M059J (cell line): ENCODE results near the gene PDE6C. TPM values are rescaled to one million over a fixed set of nuclear protein-coding genes. Genes with fewer than 3 reads are reported as not detected.
A peak's percentile ranks its signal among the peaks of the same experiment; 100 is the strongest.
"Not testable (repeated sequence)": the region's sequence is repeated elsewhere in the genome, so short reads cannot be mapped to it uniquely, and the experiment has no call there.

Experiments used
- DNase-seq: peaks from one replicate; pipeline ENCODE4 v3.0.0-alpha.2; 2012; ENCODE audit warnings: low read depth
- total RNA-seq: library from RNA; depleted of rRNA; stranded (reverse); fragments of >200 nt; shearing (Covaris generic); gene quantifications from 2 replicates; pipeline ENCODE4 v1.2.3, GENCODE V29; 2014

The PDE6C gene
- total RNA-seq, 1 experiment from 2014 or later, result not detected

DNA sequence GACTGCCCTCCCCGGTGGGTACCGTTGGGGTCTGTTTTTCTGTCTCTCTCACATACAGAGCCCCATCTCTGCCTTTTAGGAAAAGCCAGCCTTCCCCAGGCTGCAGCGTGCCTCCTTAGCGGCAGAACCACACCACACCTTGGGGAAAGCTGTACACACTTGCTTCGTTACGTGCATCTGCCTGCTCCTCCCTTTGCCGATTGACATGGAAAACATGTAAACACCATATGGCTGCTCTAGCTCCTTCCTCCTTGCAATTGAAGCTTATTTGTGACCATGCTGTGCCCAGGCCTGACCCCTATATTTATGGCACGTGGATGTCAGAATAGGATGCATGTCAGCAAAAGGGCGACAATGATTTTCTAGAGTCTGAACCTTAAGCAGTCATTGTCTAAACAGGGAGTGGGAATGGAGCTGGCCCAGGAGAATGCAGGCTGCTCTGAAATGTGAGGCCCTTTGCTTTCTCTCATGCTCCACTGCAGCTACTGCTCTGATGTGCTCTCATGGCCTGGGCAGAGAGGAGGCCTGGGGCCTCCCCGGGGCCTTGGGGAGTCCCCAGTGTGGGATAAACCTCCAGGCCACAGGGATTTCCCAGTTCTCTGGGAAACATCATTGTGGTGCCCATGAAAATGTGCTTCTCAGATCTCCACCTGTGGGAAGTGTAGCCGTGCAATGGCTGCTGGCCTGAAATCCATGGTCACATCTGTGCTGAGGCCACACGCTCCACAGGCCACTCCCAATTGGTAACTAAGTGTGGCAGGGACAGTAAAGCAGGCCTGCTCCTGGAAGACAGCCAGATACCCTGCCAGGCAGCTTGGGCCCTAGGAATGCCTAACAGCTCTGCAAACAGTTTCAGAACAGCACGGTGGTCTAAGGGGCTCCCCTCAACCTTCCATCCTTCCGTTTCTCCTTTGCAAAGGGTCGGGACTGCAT, 18.6 kb downstream of the PDE6C start:
- no peak for DNase-seq

DNA sequence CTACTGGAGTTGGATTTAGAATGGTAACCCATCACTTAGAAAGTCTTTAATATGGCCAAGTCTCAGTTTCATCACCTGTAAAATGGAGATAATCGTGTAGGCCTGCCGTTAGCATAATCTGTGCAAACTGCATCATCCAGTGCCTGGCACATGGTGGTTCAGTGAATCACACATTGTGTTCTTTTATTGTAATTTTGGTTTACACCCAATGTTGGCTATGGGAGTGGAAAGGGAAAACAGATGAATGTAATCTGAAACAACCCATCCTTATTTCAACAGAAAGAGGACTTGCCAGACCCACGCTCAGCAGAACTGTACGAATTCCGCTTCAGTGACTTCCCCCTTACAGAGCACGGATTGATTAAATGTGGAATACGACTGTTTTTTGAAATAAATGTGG, 27.5 kb downstream of the PDE6C start:
- DNase-seq, result no peak

DNA sequence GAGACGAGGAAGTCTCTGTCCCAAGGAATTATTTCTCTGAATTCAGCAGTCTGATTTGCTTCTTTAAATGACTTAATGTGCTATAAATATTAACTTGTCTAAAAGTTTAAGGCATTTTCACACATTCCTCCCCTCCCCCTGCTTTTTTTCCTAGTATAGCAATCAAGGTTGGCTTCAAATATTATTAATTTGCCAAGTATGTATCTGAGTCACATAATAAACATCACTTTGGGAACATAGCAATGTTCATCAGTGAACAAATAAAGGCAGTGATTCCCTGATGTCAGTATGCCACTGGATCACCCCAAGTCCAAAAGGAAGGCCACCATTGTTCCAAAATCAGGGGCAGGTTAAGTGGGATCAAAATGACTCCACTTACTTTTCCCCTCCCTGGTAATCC, 40.5 kb downstream of the PDE6C start:
- peak; percentile 20 for DNase-seq

DNA sequence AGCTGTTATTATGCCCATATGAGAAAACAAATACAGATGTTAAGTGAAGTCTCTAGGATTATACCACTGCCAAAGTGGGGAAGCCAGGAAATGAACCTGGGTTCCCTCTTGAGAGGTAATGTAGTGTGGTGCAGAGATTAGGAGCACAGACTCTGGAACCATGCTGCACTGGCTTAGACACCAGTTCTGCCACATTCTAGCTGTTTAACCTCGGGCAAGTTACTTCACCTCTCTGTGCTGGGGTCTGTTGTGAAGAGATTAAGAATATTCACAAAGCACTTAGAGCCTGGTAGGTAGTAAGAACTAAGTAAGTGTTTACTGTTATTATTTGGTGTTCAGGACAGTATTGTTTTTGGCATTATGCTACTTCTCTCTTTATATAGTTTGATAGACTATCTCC, 41.9 kb downstream of the PDE6C start:
- DNase-seq, result no peak

DNA sequence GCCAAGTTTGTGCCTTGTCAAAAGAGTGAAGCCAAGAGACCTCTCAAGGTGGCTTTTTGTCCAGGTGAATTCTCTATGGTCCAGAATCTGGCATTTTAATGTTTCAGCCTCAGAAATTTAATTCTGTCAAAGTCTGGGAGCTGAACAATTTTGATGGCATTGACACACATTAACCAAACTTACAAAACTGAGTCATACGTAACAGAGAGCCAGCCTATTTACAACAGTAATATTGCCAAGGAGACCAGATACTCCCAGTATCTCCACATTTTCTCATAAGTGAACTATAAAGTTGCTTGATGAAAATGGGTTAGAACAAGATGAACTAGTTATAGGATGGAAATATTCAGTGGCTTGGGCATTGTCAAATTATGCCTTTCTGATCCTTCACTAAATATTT, 43.8 kb downstream of the PDE6C start:
- DNase-seq, result peak; percentile 15

DNA sequence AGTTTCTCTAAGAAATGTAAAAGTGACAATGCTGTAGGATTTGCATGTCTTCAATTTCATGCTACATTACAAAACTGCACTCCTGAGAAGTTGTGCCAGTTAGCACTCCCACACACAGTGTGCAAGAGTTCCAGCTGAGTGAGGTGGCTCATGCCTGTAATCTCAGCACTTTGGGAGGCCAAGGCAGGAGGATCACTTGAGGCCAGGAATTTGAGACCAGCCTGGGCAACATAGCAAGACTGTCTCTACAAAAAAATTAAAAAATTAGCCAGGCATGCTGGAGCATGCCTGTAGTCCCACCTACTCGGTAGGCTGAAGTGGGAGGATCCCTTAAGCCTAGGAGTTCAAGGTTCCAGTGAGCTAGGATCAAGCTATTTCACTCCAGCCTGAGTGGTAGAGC, 45.4 kb downstream of the PDE6C start:
- no peak for DNase-seq

DNA sequence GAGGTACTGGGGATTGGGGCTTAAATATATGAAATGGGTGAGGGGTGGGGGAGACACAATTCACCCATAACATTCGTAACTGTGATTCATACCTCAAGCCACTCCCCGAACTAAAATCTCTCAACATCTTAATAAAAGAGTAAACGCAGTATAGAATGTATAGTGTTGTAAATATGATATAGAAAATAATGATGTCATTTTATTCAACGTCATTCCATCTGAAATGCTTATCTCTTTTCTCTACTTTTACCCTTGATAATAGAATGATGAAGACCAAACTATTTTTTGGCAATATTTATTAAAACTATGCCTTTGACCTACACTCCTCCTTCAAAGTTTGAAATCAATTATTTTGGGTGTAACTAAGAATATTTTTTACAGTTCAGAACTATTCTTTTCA, 53.7 kb downstream of the PDE6C start:
- no peak for DNase-seq

DNA sequence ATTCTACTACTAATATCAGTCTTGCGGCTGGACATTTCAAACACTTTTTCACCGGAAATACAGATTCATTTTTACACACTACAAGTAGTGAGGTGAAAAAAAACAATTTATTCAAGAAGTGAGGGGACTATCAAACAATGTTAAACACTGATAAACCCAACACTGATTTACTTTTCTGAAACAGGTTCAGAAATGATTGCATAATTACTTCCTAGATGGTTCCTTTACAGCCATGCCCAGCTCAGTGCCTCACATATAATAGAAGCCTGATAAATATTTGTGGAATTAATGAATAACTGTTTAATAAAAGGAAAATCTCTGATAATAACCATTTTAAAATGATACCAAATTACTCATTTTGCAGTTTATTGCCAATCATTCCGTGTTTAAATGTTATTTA, 55.5 kb downstream of the PDE6C start:
- no peak for DNase-seq

DNA sequence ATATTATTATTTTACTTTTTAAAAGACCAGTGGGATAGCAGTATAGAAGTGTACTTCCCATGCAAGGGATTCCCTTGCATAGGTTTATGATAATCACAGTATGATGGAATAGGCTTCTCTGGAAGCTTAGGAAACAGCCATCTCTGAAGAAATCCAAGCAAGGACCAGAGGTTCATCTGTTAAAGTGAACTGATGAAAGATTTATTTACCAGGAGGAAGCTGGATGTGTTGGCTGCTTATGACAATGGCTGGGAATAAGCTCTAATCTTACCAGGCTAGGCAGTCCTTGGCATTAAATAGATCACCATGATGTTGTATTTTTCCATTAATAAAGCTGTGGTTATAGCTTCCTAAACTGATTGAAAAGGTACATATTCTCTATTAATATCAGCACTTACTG, 58.0 kb downstream of the PDE6C start:
- DNase-seq, result no peak

DNA sequence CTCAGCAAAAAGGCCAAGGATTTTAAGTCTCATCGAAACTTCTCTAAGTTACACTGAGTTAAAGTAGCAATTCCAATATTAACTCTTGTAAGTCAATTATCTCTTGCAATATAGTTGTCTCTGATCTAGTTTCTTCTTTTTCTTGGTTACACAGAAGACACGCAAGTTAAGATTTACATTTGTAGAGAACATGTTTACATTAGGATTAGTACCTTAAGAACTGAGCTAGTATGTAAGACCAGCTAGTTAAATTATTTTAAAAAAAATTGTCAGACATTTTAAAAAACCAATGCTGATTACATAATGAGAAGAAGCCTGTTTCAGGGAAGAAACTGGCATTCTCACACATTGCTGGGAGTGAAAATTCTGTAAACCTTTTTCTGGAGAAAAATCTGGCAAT, 58.7 kb downstream of the PDE6C start:
- DNase-seq, result no peak

DNA sequence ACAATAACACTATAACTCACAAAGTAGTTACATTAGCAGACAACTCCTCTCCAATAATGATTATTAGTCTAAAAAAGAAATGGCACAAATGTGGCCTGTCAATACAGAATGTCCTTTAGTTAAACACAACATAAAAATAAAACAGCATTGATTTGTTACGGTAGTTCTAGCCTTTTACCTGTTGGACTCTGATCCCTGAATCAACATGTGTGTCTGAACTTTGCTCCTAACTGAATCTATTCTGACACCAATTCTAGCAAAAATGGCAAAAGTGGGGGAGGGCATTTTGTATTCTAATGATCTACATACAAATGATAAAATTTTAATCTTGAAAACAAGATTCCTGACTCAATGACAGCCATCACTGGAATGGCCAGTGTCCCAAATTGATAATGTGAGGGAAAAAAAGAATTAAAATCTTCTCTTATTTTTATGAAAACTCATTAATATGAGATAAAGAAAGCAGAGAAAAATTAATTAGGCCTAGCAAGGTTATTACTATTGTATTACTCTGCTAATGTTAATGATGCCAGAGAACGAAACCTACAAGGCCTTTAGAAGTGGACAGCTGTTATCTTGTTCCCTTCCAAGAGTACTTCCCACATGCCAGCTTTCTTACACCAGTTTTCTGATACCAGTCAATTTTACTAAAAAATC, 59.8 kb downstream of the PDE6C start:
- DNase-seq, result no peak

DNA sequence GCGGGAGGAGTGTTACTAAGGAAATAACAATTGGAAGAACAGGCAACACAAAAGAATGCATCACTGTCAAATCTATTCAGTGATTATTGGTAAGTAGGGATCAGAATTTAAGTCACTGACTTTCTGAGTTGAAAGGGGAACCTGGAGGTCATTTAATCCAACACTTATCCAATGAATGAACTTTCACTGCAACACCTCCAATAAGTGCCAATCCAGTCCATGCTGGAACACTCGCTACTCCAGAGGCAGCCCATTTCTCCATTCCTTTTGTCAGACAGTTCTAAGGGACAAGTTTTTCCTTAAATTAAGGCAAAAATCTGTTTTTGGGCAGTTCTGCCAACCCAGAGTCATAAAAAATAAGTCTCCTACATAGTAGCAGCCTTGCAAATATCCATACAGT, 60.6 kb downstream of the PDE6C start:
- DNase-seq, result no peak

DNA sequence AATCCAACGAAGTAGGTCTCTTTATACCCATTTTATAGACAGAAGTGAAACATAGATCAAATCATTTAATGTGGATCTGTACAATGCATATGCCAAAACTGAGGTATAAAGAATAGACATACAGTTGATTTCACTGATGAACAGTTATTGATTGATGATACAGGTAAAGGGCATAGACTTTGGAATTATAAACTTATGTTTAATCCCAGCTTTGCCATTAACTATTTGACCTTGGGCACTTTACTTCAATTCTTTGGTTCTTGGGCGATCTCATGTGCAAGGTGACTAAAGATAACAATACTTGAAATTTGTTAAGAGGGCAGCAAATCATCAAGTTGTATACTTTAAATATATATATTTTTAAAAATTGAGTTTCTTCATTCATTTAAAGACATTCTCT, 61.5 kb downstream of the PDE6C start:
- DNase-seq, result no peak

DNA sequence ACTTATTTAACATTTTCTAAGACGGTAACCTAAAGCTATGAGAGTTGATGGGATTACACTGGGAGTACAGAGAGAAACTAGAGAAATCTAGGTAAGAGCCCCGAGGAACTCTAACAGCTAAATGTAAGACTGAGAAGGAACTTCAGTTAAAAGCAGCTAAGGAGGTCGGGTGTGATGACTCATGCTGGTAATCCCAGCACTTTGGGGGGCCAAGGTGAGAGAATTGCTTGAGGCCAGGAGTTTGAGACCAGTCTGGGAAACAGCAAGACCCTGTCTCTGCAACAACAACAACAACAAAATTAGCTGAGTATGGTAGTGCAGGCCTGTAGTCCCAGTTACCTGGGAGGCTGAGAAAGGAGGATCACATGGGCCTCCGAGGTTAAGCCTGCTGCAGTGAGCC, 66.0 kb downstream of the PDE6C start:
- DNase-seq, result no peak

DNA sequence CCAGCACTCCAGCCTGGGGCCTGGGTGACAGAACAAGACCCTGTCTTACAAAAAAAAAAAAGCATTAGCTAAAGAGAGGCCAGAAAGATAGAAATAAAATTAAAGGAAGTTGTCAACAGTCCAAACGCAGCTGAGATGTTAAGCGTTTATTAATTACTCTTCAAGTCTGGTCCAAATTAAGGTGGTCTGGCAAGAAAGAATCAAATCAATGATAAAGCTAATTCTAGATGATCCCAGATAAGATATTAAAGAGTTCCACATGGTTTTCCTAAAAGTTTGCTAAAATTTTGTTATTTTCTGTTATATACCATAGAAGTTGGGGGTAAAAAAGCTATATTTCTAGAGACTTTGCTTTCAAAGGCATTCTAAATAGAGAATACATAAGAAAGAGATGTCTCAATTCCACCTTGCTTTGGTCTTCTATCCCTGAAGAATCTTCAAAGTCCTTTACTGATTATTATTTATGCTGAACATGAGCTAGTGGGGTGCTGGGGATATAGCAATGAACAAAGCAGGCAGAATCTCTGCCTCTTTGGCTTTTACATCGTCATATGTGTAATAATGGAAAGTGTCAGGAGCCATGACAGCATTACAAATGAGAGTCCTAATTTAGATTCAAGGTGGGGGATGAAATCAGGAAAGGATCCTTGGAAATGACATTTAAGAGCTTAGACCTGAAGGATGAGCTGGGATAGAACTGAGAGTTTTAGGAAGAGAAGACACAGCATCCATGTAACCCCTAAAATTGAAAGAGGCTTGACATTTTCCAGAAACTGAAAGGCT, 66.7 kb downstream of the PDE6C start:
- no peak for DNase-seq

DNA sequence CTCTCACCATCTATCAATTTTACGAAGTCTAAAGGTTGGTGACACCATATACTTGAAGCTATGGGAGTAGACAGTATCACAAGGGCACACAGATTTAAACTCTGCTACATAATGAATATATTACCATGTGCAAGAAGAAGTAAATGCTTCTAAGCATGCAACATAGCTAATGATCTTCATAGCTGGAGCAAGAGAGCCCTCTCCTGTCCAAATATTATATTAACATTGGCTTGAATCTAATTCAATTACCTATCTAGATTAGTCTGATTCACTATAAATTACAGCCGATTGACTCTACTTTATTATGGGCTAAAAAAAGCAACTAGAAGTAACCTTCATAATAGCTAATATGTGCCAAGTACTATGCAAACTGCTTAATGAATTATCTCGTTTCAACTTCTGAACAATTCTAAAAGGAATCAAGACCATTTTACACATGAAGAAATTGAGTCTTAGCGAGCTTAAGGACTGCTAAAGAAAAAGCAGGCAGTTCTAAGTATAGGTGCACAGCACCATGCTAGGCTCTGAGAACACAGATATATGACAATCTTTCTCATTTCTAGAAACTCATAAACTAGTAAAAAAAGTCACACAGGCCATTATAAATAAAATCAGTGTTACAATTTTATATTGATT, 68.2 kb downstream of the PDE6C start:
- DNase-seq, result peak; percentile 50

DNA sequence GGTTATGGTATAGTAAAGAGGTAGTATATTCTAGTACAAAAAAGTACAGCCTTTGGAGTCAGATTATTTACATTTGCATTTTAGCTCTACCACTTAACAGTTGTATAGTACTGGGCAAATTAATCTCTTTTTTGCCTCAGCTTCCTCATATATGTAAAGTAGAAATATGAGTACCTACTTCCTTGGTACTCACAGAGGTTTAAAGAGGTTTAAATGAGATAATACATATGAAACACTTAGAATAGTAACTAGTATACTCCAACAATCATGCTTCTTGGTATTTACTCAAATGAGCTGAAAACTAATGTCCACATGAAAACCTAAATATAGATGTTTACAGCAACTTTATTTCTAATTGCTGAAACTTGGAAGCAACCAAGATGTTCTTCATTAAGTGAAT, 75.4 kb downstream of the PDE6C start:
- DNase-seq, result no peak

DNA sequence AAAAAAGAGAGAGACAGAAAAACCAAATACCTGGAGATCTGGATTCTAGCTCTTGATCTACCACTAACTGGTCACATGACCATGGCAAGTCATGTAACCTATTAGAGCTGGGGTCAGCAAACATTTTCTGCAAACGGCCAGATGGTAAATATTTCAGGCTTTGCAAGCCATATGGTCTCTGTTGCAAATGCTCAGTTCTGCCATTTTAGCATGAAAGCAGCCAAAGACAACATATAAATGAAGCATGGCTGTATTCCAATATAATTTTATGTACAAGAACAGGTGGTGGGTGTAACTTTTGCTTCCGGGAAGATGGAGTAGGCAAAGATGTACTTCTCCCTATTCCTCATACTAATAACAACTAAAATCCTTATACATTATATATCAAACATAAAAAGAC, 83.4 kb downstream of the PDE6C start:
- DNase-seq, result no peak

DNA sequence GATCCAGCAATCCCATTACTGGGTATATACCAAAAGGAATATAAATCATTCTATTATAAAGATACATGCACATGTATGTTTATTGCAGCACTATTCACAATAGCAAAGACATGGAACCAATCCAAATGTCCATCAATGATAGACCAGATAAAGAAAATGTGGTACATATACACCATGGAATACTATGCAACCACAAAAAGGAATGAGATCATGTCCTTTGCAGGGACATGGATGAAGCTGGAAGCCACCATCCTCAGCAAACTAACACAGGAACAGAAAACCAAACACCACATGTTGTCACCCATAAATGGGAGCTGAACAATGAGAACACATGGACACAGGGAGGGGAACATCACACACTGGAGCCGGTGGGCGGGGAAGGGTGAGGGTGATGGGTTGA, 84.2 kb downstream of the PDE6C start:
- DNase-seq, result not testable (repeated sequence)

DNA sequence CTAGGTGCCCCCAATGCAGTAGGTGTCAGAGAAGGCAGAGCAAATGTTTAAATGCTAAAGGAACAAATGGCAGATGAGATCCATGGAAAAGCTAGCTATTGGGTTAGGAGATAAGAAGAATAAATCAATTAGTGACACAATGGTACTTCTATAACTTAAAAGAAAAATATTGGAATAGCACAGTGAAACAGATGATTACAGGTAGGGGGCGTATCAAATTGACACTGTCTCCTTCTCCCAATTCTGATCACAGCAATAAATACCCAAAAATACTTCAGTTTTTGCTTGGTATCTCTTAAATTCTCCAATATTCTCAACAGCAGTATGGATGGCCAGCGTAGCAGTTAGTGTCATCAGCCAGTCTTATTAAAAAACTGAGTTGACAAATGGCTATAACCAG, 84.9 kb downstream of the PDE6C start:
- no peak for DNase-seq

DNA sequence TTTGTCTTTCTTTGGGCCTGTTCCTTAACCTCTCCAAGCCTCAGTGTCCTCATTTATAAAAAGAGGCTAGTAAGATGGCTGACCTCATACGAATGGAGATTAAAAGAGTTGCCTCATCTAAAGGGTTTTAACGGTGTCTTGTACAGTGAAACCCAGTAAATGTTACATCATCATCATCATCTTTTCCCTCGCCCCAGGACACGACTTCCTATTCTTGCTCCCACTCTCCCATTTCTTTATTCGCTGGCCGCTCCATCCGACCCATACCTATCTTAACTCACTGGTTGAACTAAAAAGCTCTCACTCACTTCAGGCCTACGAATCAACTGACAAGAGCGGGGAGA, 89.5 kb downstream of the PDE6C start:
- peak; percentile 35 for DNase-seq
